ENCODE measurements around the gene WNT3. TPM values are rescaled to one million over a fixed set of nuclear protein-coding genes. Genes with fewer than 3 reads are reported as not detected.

The WNT3 gene
- total RNA-seq, 1 donor from 2014 or later: 1.1 TPM

- H3F3A ChIP-seq (ENCODE audit: low read depth): peaks cover 5% of the 10 kb centered on the region
- TF ChIP-seq EZH2 (IDR thresholded peaks at IDR 0.05) (no peak), CTCF (IDR thresholded peaks at IDR 0.05) (no peak), EZH2phosphoT487 (IDR thresholded peaks at IDR 0.05) (no peak)
- H3K9ac ChIP-seq: no peak overlapping the region
- peaks cover 8% of the 10 kb centered on the region for H4K20me1 ChIP-seq (ENCODE audit: low read depth)
- H3K9me3 Mint-ChIP-seq: no peaks in the 10 kb centered on the region
- no peak overlapping the region for H3K4me3 Mint-ChIP-seq
- DNase-seq (ENCODE audit: low spot score): no peak
- no peak overlapping the region for H2AFZ ChIP-seq (replicated peaks)
- H3K79me2 ChIP-seq (ENCODE audit: low read depth): no peaks in the 10 kb centered on the region
- H3K27ac Mint-ChIP-seq: peak overlapping the region; percentile 0
- H3K27me3 Mint-ChIP-seq (ENCODE audit: insufficient read depth, low read depth): peaks cover 7% of the 10 kb centered on the region
- H3K9me3 ChIP-seq (ENCODE audit: low read depth): no peaks in the 10 kb centered on the region
- H3K4me1 ChIP-seq: peaks cover 20% of the 10 kb centered on the region
- H3K36me3 Mint-ChIP-seq: peaks cover 11% of the 10 kb centered on the region
- H3K27ac ChIP-seq: no peak overlapping the region
- H3K4me1 Mint-ChIP-seq: peaks cover 63% of the 10 kb centered on the region
- H3K27me3 ChIP-seq: no peaks in the 10 kb centered on the region
- no peak overlapping the region for H3K4me2 ChIP-seq
- no peak overlapping the region for H3K4me3 ChIP-seq
- no peaks in the 10 kb centered on the region for H3K36me3 ChIP-seq
Observed at GRCh38 chr17:46739982-46740381, 78.5 kb downstream of the WNT3 start.

GRCh38 chr17:46738544-46738943 is 79.9 kb downstream of the WNT3 start:
- DNase-seq (ENCODE audit: low spot score): no peak
- no peak overlapping the region for H3K4me3 ChIP-seq
- H3K36me3 ChIP-seq: no peaks in the 10 kb centered on the region
- no peak overlapping the region for H3K4me3 Mint-ChIP-seq
- H3K27ac ChIP-seq: no peak overlapping the region
- H3K27me3 ChIP-seq: no peaks in the 10 kb centered on the region
- H3K36me3 Mint-ChIP-seq: peaks cover 8% of the 10 kb centered on the region
- H3K27ac Mint-ChIP-seq: no peak overlapping the region
- H3F3A ChIP-seq (ENCODE audit: low read depth): peaks cover 7% of the 10 kb centered on the region
- no peak overlapping the region for H2AFZ ChIP-seq (replicated peaks)
- no peaks in the 10 kb centered on the region for H3K9me3 Mint-ChIP-seq
- H3K9ac ChIP-seq: no peak overlapping the region
- peaks cover 62% of the 10 kb centered on the region for H3K4me1 Mint-ChIP-seq
- H3K79me2 ChIP-seq (ENCODE audit: low read depth): no peaks in the 10 kb centered on the region
- H3K9me3 ChIP-seq (ENCODE audit: low read depth): no peaks in the 10 kb centered on the region
- no peaks in the 10 kb centered on the region for H4K20me1 ChIP-seq (ENCODE audit: low read depth)
- no peak overlapping the region for H3K4me2 ChIP-seq
- no peak for TF ChIP-seq CTCF (IDR thresholded peaks at IDR 0.05)
- no peak for TF ChIP-seq EZH2 (IDR thresholded peaks at IDR 0.05)
- no peak for TF ChIP-seq EZH2phosphoT487 (IDR thresholded peaks at IDR 0.05)
- peaks cover 11% of the 10 kb centered on the region for H3K4me1 ChIP-seq
- H3K27me3 Mint-ChIP-seq (ENCODE audit: insufficient read depth, low read depth): peaks cover 8% of the 10 kb centered on the region

GRCh38 chr17:46737326-46737725 is 81.2 kb downstream of the WNT3 start:
- H3K9ac ChIP-seq: no peak overlapping the region
- Mint-ChIP-seq H3K4me1 (peaks cover 62% of the 10 kb centered on the region), H3K27me3 (ENCODE audit: insufficient read depth, low read depth) (peaks cover 4% of the 10 kb centered on the region), H3K36me3 (peaks cover 4% of the 10 kb centered on the region), H3K9me3 (no peaks in the 10 kb centered on the region), H3K4me3 (no peak overlapping the region), H3K27ac (no peak overlapping the region)
- H3K27me3 ChIP-seq: no peaks in the 10 kb centered on the region
- H3K9me3 ChIP-seq (ENCODE audit: low read depth): no peaks in the 10 kb centered on the region
- H3K27ac ChIP-seq: no peak overlapping the region
- H2AFZ ChIP-seq (replicated peaks): no peak overlapping the region
- H3F3A ChIP-seq (ENCODE audit: low read depth): peaks cover 19% of the 10 kb centered on the region
- H3K4me1 ChIP-seq: peaks cover 21% of the 10 kb centered on the region
- no peak overlapping the region for H3K4me2 ChIP-seq
- DNase-seq (ENCODE audit: low spot score): no peak
- no peak overlapping the region for H3K4me3 ChIP-seq
- H3K79me2 ChIP-seq (ENCODE audit: low read depth): no peaks in the 10 kb centered on the region
- no peaks in the 10 kb centered on the region for H4K20me1 ChIP-seq (ENCODE audit: low read depth)
- TF ChIP-seq CTCF (IDR thresholded peaks at IDR 0.05) (no peak), EZH2 (IDR thresholded peaks at IDR 0.05) (no peak), EZH2phosphoT487 (IDR thresholded peaks at IDR 0.05) (no peak)
- H3K36me3 ChIP-seq: no peaks in the 10 kb centered on the region

Measured in neural progenitor cell (in vitro differentiated cells).